GM23338 (cell line): ENCODE results near the gene PPAN. TPM values are rescaled to one million over a fixed set of nuclear protein-coding genes. Genes with fewer than 3 reads are reported as not detected.

Source experiments
- ATAC-seq: fragments of 200-7000 bp; cut with Tn5 transposase; 3 replicates; pipeline ENCODE4 v1.9.1; 2020
- DNase-seq: peaks from one replicate; pipeline ENCODE4 v3.0.0-alpha.2; 2015; ENCODE audit warnings: low spot score
- H2AFZ ChIP-seq: fragments of 200-600 bp; sonication (generic); 2 replicates; pipeline ENCODE4 v1.8.0; 2016; ENCODE audit warnings: antibody characterized with exemption, mild to moderate bottlenecking, moderate library complexity
- H3F3A ChIP-seq: fragments of 200-600 bp; sonication (generic); replicated peaks from 2 replicates; pipeline ENCODE4 v1.8.0; 2017; ENCODE audit warnings: antibody characterized with exemption, mixed run types, low read depth
- H3K27ac ChIP-seq: fragments of 200-600 bp; sonication (generic); 2 replicates; pipeline ENCODE4 v1.6.1; 2016; ENCODE audit warnings: low read depth
- H3K27me3 ChIP-seq: fragments of 200-600 bp; sonication (generic); 2 replicates; pipeline ENCODE4 v1.8.0; 2016; ENCODE audit warnings: mild to moderate bottlenecking, mixed run types, moderate library complexity; ENCODE audit not compliant: insufficient read depth
- H3K36me3 ChIP-seq: fragments of 200-600 bp; sonication (generic); 2 replicates; pipeline ENCODE4 v1.8.0; 2016; ENCODE audit warnings: mild to moderate bottlenecking; ENCODE audit not compliant: insufficient read depth
- H3K4me1 ChIP-seq: fragments of 200-600 bp; sonication (generic); 2 replicates; pipeline ENCODE4 v1.8.0; 2016; ENCODE audit warnings: mild to moderate bottlenecking, moderate library complexity; ENCODE audit not compliant: insufficient read depth
- H3K4me2 ChIP-seq: fragments of 200-600 bp; sonication (generic); 2 replicates; pipeline ENCODE4 v1.7.1; 2017; ENCODE audit warnings: mixed run types
- H3K4me3 ChIP-seq: fragments of 200-600 bp; sonication (generic); 2 replicates; pipeline ENCODE4 v1.6.1; 2016; ENCODE audit warnings: mixed run types
- H3K79me2 ChIP-seq: fragments of 200-600 bp; sonication (generic); replicated peaks from 2 replicates; pipeline ENCODE4 v1.8.0; 2017; ENCODE audit warnings: mild to moderate bottlenecking; ENCODE audit not compliant: insufficient read depth
- H3K9me2 ChIP-seq: fragments of 200-600 bp; sonication (generic); 2 replicates; pipeline ENCODE4 v1.8.0; 2017; ENCODE audit not compliant: insufficient read depth
- H4K20me1 ChIP-seq: fragments of 200-600 bp; sonication (generic); replicated peaks from 2 replicates; pipeline ENCODE4 v1.8.0; 2017; ENCODE audit warnings: mild to moderate bottlenecking; ENCODE audit not compliant: insufficient read depth
- H3K27ac Mint-ChIP-seq: 2 replicates; pipeline ENCODE4 v1.8.0; 2020; ENCODE audit warnings: inconsistent platforms, mild to moderate bottlenecking, moderate library complexity, mixed read lengths
- H3K27me3 Mint-ChIP-seq: 3 replicates; pipeline ENCODE4 v1.8.0; 2022; ENCODE audit warnings: low read depth, mild to moderate bottlenecking, moderate library complexity, mixed read lengths, inconsistent platforms; ENCODE audit not compliant: insufficient read depth, poor library complexity
- H3K36me3 Mint-ChIP-seq: 3 replicates; pipeline ENCODE4 v1.8.0; 2021; ENCODE audit warnings: low read depth, mild to moderate bottlenecking, inconsistent platforms, moderate library complexity, mixed read lengths
- H3K4me1 Mint-ChIP-seq: 3 replicates; pipeline ENCODE4 v1.8.0; 2020; ENCODE audit warnings: mild to moderate bottlenecking, inconsistent platforms, mixed read lengths
- H3K4me3 Mint-ChIP-seq: 3 replicates; pipeline ENCODE4 v1.8.0; 2021; ENCODE audit warnings: moderate library complexity, mild to moderate bottlenecking, inconsistent platforms, mixed read lengths
- H3K9me3 Mint-ChIP-seq: 3 replicates; pipeline ENCODE4 v1.8.0; 2020; ENCODE audit warnings: moderate library complexity, mild to moderate bottlenecking, inconsistent platforms, mixed read lengths
- EZH2phosphoT487 ChIP-seq: fragments of 200-600 bp; sonication (generic); IDR thresholded peaks from one replicate; pipeline ENCODE4 v1.8.1; 2018; ENCODE audit warnings: antibody characterized with exemption; ENCODE audit not compliant: unreplicated experiment
- JUNB ChIP-seq: IDR thresholded peaks from one replicate; pipeline ENCODE4 v1.6.1; 2016; ENCODE audit warnings: antibody characterized with exemption; ENCODE audit not compliant: unreplicated experiment
- REST ChIP-seq: IDR thresholded peaks from one replicate; pipeline ENCODE4 v1.6.1; 2018; ENCODE audit warnings: antibody characterized with exemption; ENCODE audit not compliant: unreplicated experiment
- STAT1 ChIP-seq: IDR thresholded peaks from one replicate; pipeline ENCODE4 v1.6.1; 2016; ENCODE audit warnings: antibody characterized with exemption; ENCODE audit not compliant: unreplicated experiment
- ZNF331 ChIP-seq: fragments of 250-450 bp; sonication (Bioruptor Pico); IDR thresholded peaks from 2 replicates; pipeline ENCODE4 v1.5.0; 2020; ENCODE audit warnings: low read depth, mild to moderate bottlenecking, moderate library complexity
- ZNF462 ChIP-seq: fragments of 250-450 bp; sonication (Bioruptor Pico); IDR thresholded peaks from 2 replicates; pipeline ENCODE4 v1.5.0; 2020; ENCODE audit warnings: mild to moderate bottlenecking, moderate library complexity
- polyA plus RNA-seq: library from polyadenylated mRNA; unstranded; fragments of >200 nt; fragmentation: Nextera tagmentation; extraction: Ambion mirVana; gene quantifications from 2 replicates; pipeline ENCODE4 v1.2.1, GENCODE V29; 2016
- total RNA-seq: library from RNA; depleted of rRNA; stranded (reverse); fragments of >200 nt; shearing (Covaris generic); gene quantifications from 2 replicates; pipeline ENCODE4 v1.2.3, GENCODE V29; 2014
- TF ChIP-seq, protein P1 (sequence below): IDR thresholded peaks from 2 replicates; pipeline ENCODE4 v1.6.1; 2016; ENCODE audit warnings: antibody characterized with exemption

PPAN gene
- total and polyA plus RNA-seq, 2 experiments from 2014 or later, result 71.8 to 81.9 TPM

DNA sequence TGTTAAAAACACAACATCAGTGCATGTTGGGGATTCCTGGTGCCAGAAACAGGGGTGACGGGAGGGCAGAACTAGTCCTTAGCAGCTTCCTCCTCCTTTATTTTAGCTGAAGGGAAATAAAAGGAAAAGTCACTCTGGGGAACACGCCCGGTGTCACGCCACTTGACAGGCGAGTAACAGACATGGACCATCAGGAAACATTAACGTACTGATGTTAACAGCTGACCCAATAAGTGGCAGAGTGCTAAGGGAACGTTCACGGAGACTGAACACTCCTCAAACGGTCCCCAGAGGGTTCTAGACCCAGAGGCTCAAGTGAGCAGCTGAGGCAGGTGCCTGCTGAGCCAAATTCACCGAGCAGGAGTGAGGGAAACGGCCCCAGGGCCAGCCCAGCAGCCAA, 27.4 kb downstream of the PPAN start:
- peaks cover 3% of the 10 kb centered on the region; the same call in 1 of the 2 replicates for H4K20me1 ChIP-seq
- H2AFZ ChIP-seq, result no peak overlapping the region
- Mint-ChIP-seq H3K4me1 (no peaks in the 10 kb centered on the region), H3K4me3 (no peak overlapping the region), H3K27me3 (peaks cover 9% of the 10 kb centered on the region), H3K36me3 (peaks cover 58% of the 10 kb centered on the region), H3K27ac (no peak overlapping the region), H3K9me3 (no peaks in the 10 kb centered on the region)
- H3F3A ChIP-seq, result 0 out of 2 replicates have a peak, but pooled peaks cover 7% of the 10 kb centered on the region
- TF ChIP-seq EZH2phosphoT487 (no peak), ZNF462 (no peak), REST (no peak), STAT1 (no peak), JUNB (no peak), ZNF331 (no peak)
- TF ChIP-seq, protein P1, sequence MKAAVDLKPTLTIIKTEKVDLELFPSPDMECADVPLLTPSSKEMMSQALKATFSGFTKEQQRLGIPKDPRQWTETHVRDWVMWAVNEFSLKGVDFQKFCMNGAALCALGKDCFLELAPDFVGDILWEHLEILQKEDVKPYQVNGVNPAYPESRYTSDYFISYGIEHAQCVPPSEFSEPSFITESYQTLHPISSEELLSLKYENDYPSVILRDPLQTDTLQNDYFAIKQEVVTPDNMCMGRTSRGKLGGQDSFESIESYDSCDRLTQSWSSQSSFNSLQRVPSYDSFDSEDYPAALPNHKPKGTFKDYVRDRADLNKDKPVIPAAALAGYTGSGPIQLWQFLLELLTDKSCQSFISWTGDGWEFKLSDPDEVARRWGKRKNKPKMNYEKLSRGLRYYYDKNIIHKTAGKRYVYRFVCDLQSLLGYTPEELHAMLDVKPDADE, result no peak
- peaks cover 18% of the 10 kb centered on the region for H3K36me3 ChIP-seq
- H3K27me3 ChIP-seq, result no peaks in the 10 kb centered on the region
- no peak overlapping the region for H3K27ac ChIP-seq
- DNase-seq (no peak), ATAC-seq (no peak)
- no peaks in the 10 kb centered on the region for H3K4me1 ChIP-seq
- H3K4me2 ChIP-seq, result no peak overlapping the region
- H3K9me2 ChIP-seq, result no peaks in the 10 kb centered on the region
- H3K79me2 ChIP-seq, result no peaks in the 10 kb centered on the region
- no peak overlapping the region for H3K4me3 ChIP-seq
